ENCODE measurements around the gene TPGS1. TPM values are rescaled to one million over a fixed set of nuclear protein-coding genes. Genes with fewer than 3 reads are reported as not detected.

TPGS1 gene
- total RNA-seq, 1 donor from 2014 or later, result 25.4 TPM

DNA sequence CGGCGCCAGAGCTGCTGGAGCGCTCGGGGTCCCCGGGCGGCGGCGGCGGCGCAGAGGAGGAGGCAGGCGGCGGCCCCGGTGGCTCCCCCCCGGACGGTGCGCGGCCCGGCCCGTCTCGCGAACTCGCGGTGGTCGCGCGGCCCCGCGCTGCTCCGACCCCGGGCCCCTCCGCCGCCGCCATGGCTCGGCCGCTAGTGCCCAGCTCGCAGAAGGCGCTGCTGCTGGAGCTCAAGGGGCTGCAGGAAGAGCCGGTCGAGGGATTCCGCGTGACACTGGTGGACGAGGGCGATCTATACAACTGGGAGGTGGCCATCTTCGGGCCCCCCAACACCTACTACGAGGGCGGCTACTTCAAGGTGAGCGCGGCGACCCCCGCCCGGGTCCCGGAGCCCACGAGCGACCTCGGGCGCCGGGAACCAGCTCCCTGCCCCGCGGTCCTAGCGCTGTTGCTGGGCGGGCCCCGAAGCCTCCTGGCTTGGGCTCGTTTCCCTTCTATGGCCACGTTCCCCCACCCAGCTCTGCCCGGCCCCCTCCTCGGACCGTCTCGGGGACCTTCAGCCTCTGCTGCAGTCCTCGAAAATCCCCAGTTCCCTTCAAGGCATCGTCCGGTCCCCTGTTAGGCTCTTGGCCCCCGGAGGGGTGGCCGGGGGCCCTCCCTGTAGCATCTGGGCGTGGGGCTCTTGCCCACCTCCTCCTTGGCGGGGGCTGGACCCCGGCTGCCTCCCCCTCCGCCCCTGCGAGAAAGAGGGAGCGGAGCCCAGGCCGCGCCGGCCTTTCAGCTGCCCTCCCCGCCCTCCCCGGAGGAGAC is 24.7 kb downstream of the TPGS1 start, which contains the start of gene CDC34:
Gene CDC34 (plus strand): TSS at position 8 of the 808 bp plus-strand sequence. CDS start 172 bp downstream, at position 180.
- Mint-ChIP-seq H3K4me3 (ENCODE audit: unreplicated experiment) (peak within 1 kb of the TSS; percentile 88), H3K27ac (ENCODE audit: unreplicated experiment) (peak within 1 kb of the TSS; percentile 97), H3K9me3 (ENCODE audit: unreplicated experiment) (no peaks in the 10 kb centered on the region), H3K36me3 (ENCODE audit: unreplicated experiment) (no peaks in the 10 kb centered on the region), H3K27me3 (ENCODE audit: unreplicated experiment) (no peaks in the 10 kb centered on the region), H3K4me1 (ENCODE audit: unreplicated experiment) (peaks cover 22% of the 10 kb centered on the region)
- TF ChIP-seq CTCF (IDR thresholded peaks at IDR 0.05), result no peak
- DNase-seq (ENCODE audit: extremely low spot score, unreplicated experiment), result no peak

- H3K4me3 Mint-ChIP-seq (ENCODE audit: unreplicated experiment), result peak overlapping the region; percentile 88
- no peaks in the 10 kb centered on the region for H3K27me3 Mint-ChIP-seq (ENCODE audit: unreplicated experiment)
- peak; percentile 62 for TF ChIP-seq CTCF (IDR thresholded peaks at IDR 0.05)
- H3K4me1 Mint-ChIP-seq (ENCODE audit: unreplicated experiment), result peaks cover 22% of the 10 kb centered on the region
- H3K27ac Mint-ChIP-seq (ENCODE audit: unreplicated experiment), result peak overlapping the region; percentile 97
- no peaks in the 10 kb centered on the region for H3K9me3 Mint-ChIP-seq (ENCODE audit: unreplicated experiment)
- no peaks in the 10 kb centered on the region for H3K36me3 Mint-ChIP-seq (ENCODE audit: unreplicated experiment)
- no peak for DNase-seq (ENCODE audit: extremely low spot score, unreplicated experiment)
Measured at GRCh38 chr19:532561-533363, 25.5 kb downstream of the TPGS1 start.

GRCh38 chr19:533364-534058 is 26.2 kb downstream of the TPGS1 start:
- H3K4me3 Mint-ChIP-seq (ENCODE audit: unreplicated experiment), result peak overlapping the region; percentile 88
- H3K9me3 Mint-ChIP-seq (ENCODE audit: unreplicated experiment), result no peaks in the 10 kb centered on the region
- H3K36me3 Mint-ChIP-seq (ENCODE audit: unreplicated experiment), result peaks cover 4% of the 10 kb centered on the region
- no peak for DNase-seq (ENCODE audit: extremely low spot score, unreplicated experiment)
- H3K27ac Mint-ChIP-seq (ENCODE audit: unreplicated experiment), result peak overlapping the region; percentile 97
- TF ChIP-seq CTCF (IDR thresholded peaks at IDR 0.05), result no peak
- peaks cover 22% of the 10 kb centered on the region for H3K4me1 Mint-ChIP-seq (ENCODE audit: unreplicated experiment)
- no peaks in the 10 kb centered on the region for H3K27me3 Mint-ChIP-seq (ENCODE audit: unreplicated experiment)

- Mint-ChIP-seq H3K9me3 (ENCODE audit: unreplicated experiment) (no peaks in the 10 kb centered on the region), H3K27ac (ENCODE audit: unreplicated experiment) (peak overlapping the region; percentile 97), H3K36me3 (ENCODE audit: unreplicated experiment) (peaks cover 8% of the 10 kb centered on the region), H3K4me3 (ENCODE audit: unreplicated experiment) (peak overlapping the region; percentile 88), H3K27me3 (ENCODE audit: unreplicated experiment) (no peaks in the 10 kb centered on the region), H3K4me1 (ENCODE audit: unreplicated experiment) (peaks cover 22% of the 10 kb centered on the region)
- TF ChIP-seq CTCF (IDR thresholded peaks at IDR 0.05), result no peak
- no peak for DNase-seq (ENCODE audit: extremely low spot score, unreplicated experiment)
Measured at GRCh38 chr19:534088-534487, 26.8 kb downstream of the TPGS1 start.

All from osteocyte (in vitro differentiated cells).